Measurements from ENCODE around the gene DALRD3.
A peak's percentile ranks its signal among the peaks of the same experiment; 100 is the strongest.

DNA sequence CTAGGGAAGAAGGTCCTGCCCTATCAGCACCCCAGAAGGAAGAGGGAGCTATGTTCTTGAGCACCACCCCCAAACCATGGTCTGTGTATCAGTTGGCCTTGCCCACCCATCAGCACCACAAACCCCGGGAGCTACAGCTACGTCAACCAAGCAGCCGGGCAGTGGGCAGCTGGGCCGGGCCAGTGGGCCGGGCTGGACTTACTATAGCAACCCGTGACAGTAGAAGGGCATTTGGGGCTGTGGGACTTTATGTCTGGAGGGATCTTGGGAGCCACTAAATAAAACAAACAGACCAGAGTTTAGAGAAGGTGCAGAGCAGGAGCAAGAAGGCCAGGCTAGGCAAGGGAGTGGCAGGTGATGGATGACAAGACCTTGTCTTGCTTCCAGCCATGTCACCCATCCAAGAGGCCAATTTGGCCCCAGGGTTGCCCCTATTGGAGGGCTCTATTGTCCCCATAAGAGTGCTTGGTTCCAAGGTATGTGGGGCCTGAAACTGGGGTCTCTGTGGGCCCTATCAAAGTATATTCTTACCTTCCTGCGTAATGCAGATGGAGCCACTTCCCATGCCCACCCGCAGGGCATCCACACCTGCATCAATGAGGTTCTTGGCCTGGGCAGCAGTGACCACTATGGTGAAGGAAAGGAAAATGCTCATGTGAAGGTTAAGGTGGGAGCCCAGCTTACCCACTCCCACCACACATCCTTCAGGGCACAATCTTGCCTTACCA, 7.6 kb upstream of the DALRD3 start:
- peak; percentile 20; the same call in 1 of the 2 replicates for TF ChIP-seq POLR2A (IDR thresholded peaks at IDR 0.05; ENCODE audit: low read depth, low read length)
- TF ChIP-seq POLR2AphosphoS5 (IDR thresholded peaks at IDR 0.05; ENCODE audit: low read depth, low read length) = no peak; the same call in 1 of the 2 replicates
- TF ChIP-seq TAF1 (IDR thresholded peaks at IDR 0.05; ENCODE audit: borderline replicate concordance, low read depth, low read length) = no peak
